IPS DF 6.9 (cell line): ENCODE measurements around the gene CD27.
"Not testable (repeated sequence)": the region's sequence is repeated elsewhere in the genome, so short reads cannot be mapped to it uniquely, and the experiment has no call there.

Source experiments
- DNase-seq: peaks from one replicate; pipeline ENCODE4 v3.0.0-alpha.2; 2013; ENCODE audit warnings: low read depth, low spot score
- H3K27ac ChIP-seq: one replicate; pipeline ENCODE4 v1.5.1; 2013; ENCODE audit warnings: low read length, control low read depth
- H3K27me3 ChIP-seq: 2 replicates; pipeline ENCODE4 v1.6.1; 2013; ENCODE audit warnings: mild to moderate bottlenecking, low read length; ENCODE audit not compliant: control insufficient read depth, insufficient read depth
- H3K36me3 ChIP-seq: 2 replicates; pipeline ENCODE4 v1.6.1; 2013; ENCODE audit warnings: low read length; ENCODE audit not compliant: control insufficient read depth, insufficient read depth
- H3K4me1 ChIP-seq: 2 replicates; pipeline ENCODE4 v1.6.1; 2013; ENCODE audit warnings: low read length; ENCODE audit not compliant: control insufficient read depth, insufficient read depth
- H3K4me3 ChIP-seq: 2 replicates; pipeline ENCODE4 v1.5.1; 2013; ENCODE audit warnings: mild to moderate bottlenecking, low read length
- H3K9me3 ChIP-seq: 2 replicates; pipeline ENCODE4 v1.6.1; 2013; ENCODE audit warnings: low read length, inconsistent platforms; ENCODE audit not compliant: control insufficient read depth, insufficient read depth
- WGBS: extraction: QIAGEN DNeasy Blood & Tissue Kit; methylation state at CpG from one replicate; pipeline ENCODE4 v1.1.7; 2013; ENCODE audit warnings: mixed read lengths, missing lambda C conversion rate; ENCODE audit not compliant: insufficient read length, insufficient coverage; 5-methylcytosine and 5-hydroxymethylcytosine counted together

CD27 gene

DNA sequence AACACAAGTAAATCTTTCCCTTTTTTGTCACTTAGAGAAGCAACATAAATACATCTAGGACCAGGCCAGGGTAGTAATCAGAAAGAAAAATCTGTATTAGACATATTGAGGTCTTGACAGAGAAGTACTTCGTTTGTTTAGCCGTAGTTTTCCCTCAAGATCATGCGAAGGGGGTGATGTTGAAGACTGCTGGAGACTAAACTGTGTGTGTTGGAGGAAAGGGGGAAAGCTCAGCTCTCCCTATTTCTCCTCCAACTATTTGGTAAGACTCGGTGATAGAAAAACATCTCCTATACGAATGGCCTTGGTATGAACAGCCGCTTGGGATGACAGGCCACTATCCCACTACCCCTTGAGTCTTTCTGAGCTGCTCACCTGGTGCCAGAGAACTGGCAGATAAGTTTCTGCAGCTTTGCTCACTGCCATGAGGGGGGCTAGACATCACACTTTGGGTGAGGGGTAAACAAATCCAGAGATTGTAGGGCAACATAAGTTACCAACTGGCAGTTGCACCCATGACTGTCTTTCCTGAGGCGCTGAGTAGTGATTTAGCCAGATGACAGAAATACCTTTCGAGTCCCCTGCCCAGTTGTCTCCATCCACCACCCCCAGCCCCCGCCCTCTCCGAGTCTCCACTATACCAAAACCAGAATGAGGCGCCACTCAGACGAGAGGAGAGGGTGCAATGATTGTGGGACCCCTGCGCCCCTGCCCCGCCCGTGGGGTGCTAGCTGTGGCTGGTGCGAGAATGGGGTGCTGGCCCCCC, 25.0 kb downstream of the CD27 start:
- H3K4me3 ChIP-seq, result peak overlapping the region; percentile 72
- H3K27ac ChIP-seq, result no peak overlapping the region
- WGBS, result no CpG with 5 or more reads among the region's 16 CpGs
- H3K27me3 ChIP-seq, result no peaks in the 10 kb centered on the region
- H3K36me3 ChIP-seq, result peaks cover 3% of the 10 kb centered on the region; the same call in 1 of the 2 replicates
- H3K4me1 ChIP-seq, result no peaks in the 10 kb centered on the region
- H3K9me3 ChIP-seq, result no peaks in the 10 kb centered on the region
- DNase-seq, result no peak

- H3K4me3 ChIP-seq, result peak within 1 kb of the TSS; percentile 72
- WGBS, result no CpG with 5 or more reads among the region's 69 CpGs
- no peaks in the 10 kb centered on the region for H3K9me3 ChIP-seq
- DNase-seq, result peak; percentile 82
- no peak within 1 kb of the TSS for H3K27ac ChIP-seq
- no peaks in the 10 kb centered on the region for H3K27me3 ChIP-seq
- H3K36me3 ChIP-seq, result peaks cover 3% of the 10 kb centered on the region; the same call in 1 of the 2 replicates
- H3K4me1 ChIP-seq, result no peaks in the 10 kb centered on the region
These were observed 25.8 kb downstream of the CD27 start, which contains the start of gene VAMP1 for GRCh38 chr12:6470375-6471163. Gene VAMP1, minus strand, starts transcription at chr12:6470677. Its CDS starts 146 bp downstream, at chr12:6470531.

- no CpG with 5 or more reads among the region's 1 CpG for WGBS
- H3K27me3 ChIP-seq, result no peaks in the 10 kb centered on the region
- no peak overlapping the region for H3K4me3 ChIP-seq
- H3K4me1 ChIP-seq, result no peaks in the 10 kb centered on the region
- no peak for DNase-seq
- H3K27ac ChIP-seq, result no peak overlapping the region
- H3K36me3 ChIP-seq, result no peaks in the 10 kb centered on the region
- H3K9me3 ChIP-seq, result no peaks in the 10 kb centered on the region
These were observed 27.2 kb downstream of the CD27 start for GRCh38 chr12:6471989-6472360.

- H3K4me1 ChIP-seq, result no peaks in the 10 kb centered on the region
- no peak overlapping the region for H3K27ac ChIP-seq
- no peaks in the 10 kb centered on the region for H3K27me3 ChIP-seq
- H3K9me3 ChIP-seq, result no peaks in the 10 kb centered on the region
- no CpG with 5 or more reads among the region's 11 CpGs for WGBS
- H3K36me3 ChIP-seq, result no peaks in the 10 kb centered on the region
- no peak overlapping the region for H3K4me3 ChIP-seq
- DNase-seq, result no peak
These were observed 27.7 kb downstream of the CD27 start for GRCh38 chr12:6472491-6472890.

DNA sequence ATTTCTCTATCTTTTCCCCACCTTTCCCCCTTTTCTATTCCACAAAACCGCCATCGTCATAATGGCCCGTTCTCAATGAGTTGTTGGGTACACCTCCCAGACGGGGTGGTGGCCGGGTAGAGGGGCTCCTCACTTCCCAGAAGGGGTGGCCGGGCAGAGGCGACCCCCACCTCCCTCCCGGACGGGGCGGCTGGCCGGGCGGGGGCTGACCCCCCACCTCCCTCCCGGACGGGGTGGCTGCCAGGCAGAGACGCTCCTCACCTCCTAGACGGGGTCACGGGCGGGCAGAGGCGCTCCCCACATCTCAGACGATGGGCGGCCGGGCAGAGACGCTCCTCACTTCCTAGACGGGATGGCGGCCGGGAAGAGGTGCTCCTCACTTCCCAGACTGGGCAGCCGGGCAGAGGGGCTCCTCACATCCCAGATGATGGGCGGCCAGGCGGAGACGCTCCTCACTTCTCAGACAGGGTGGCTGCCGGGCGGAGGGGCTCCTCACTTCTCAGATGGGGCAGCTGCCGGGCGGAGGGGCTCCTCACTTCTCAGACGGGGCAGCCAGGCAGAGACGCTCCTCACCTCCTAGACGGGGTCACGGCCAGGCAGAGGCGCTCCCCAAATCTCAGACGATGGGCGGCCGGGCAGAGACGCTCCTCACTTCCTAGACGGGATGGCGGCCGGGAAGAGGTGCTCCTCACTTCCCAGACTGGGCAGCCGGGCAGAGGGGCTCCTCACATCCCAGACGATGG, 30.6 kb downstream of the CD27 start:
- not testable (repeated sequence) for H3K4me3 ChIP-seq, H3K27me3 ChIP-seq, H3K9me3 ChIP-seq, DNase-seq, H3K4me1 ChIP-seq, H3K36me3 ChIP-seq, H3K27ac ChIP-seq
- WGBS, result no CpG with 5 or more reads among the region's 48 CpGs

DNA sequence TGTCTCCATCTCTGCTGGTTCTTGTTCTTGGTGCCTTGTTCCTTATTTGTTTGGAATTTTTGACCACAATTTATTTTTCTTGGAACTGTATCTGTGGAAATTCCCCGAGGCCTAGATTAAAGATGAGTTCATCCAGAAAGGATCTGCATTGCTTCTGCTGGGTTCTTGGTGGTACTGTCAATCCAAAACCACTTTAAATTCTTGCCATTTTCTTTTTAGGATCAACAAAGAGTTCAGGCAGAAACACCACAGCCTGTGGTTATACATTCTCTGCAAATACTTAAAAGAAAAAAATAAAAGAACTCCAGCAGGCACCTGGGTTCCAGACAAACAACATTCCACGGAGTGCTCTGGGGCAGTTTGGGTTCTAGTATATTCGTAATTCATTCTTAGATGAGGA, 31.7 kb downstream of the CD27 start:
- H3K27me3 ChIP-seq, result no peaks in the 10 kb centered on the region
- H3K4me3 ChIP-seq, result no peak overlapping the region
- H3K27ac ChIP-seq, result no peak overlapping the region
- no peaks in the 10 kb centered on the region for H3K4me1 ChIP-seq
- no peaks in the 10 kb centered on the region for H3K36me3 ChIP-seq
- no peaks in the 10 kb centered on the region for H3K9me3 ChIP-seq
- no CpG with 5 or more reads among the region's 3 CpGs for WGBS
- no peak for DNase-seq

- H3K4me1 ChIP-seq, H3K4me3 ChIP-seq, H3K9me3 ChIP-seq, DNase-seq, H3K27ac ChIP-seq, H3K36me3 ChIP-seq, H3K27me3 ChIP-seq: not testable (repeated sequence)
- WGBS, result no CpG with 5 or more reads among the region's 37 CpGs
These were observed 33.0 kb downstream of the CD27 start for GRCh38 chr12:6477601-6478377.

DNA sequence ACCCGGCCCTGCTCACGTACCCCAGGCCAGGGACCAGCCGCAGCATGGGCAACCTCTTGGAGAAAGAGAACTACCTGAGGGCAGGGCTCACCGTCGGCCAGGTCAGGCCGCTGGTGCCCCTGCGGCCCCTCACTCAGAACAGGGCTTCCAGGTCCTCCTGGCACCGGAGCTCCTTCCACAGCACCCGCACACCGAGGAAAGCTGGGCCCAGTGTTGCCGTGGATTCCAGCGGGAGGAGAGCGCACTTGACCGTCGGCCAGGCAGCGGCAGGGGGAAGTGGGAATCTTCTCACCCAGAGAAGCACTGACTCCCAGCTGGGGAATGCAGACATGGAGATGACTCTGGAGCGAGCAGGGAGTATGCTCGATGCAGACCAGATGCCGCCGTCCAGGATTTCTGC, 33.7 kb downstream of the CD27 start:
- H3K27ac ChIP-seq, result no peak overlapping the region
- no peaks in the 10 kb centered on the region for H3K36me3 ChIP-seq
- H3K4me3 ChIP-seq, result no peak overlapping the region
- no peak for DNase-seq
- H3K27me3 ChIP-seq, result no peaks in the 10 kb centered on the region
- no peaks in the 10 kb centered on the region for H3K9me3 ChIP-seq
- WGBS, result no CpG with 5 or more reads among the region's 20 CpGs
- no peaks in the 10 kb centered on the region for H3K4me1 ChIP-seq

GRCh38 chr12:6488240-6488639, 43.5 kb downstream of the CD27 start:
- no peaks in the 10 kb centered on the region for H3K9me3 ChIP-seq
- no CpG with 5 or more reads among the region's 1 CpG for WGBS
- DNase-seq, result no peak
- no peaks in the 10 kb centered on the region for H3K4me1 ChIP-seq
- no peak overlapping the region for H3K4me3 ChIP-seq
- H3K27me3 ChIP-seq, result no peaks in the 10 kb centered on the region
- H3K27ac ChIP-seq, result no peak overlapping the region
- H3K36me3 ChIP-seq, result no peaks in the 10 kb centered on the region

DNA sequence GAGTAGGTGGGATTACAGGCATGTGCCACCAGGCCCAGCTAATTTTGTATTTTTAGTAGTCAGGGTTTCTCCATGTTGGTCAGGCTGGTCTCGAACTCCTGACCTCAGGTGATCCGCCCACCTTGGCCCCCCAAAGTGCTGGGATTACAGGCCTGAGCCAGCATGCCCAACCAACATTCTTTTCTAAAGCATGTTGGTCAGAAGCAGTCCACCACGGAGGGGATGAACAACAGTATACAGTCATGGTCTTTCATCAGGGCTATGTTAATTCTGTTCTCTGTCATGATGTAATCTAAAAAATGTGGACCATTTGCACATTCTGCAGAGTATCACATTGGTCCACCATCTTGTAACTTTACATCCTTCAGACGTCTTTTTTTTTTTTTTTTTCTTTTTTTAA, 44.7 kb downstream of the CD27 start:
- H3K36me3 ChIP-seq, result no peaks in the 10 kb centered on the region
- no peak overlapping the region for H3K27ac ChIP-seq
- no peak for DNase-seq
- no peak overlapping the region for H3K4me3 ChIP-seq
- no peaks in the 10 kb centered on the region for H3K4me1 ChIP-seq
- no peaks in the 10 kb centered on the region for H3K27me3 ChIP-seq
- H3K9me3 ChIP-seq, result no peaks in the 10 kb centered on the region
- whole genome bisulfite sequencing, result no CpG with 5 or more reads among the region's 4 CpGs
